ENCODE measurements around the gene PEX6. TPM values are rescaled to one million over a fixed set of nuclear protein-coding genes. Genes with fewer than 3 reads are reported as not detected.

PEX6 gene
- total and polyA plus RNA-seq, 2 donors (not counting 3 experiments of a cell fraction or from before 2014, with no cell fraction given), result 9.9 to 11.2 TPM

GRCh38 chr6:42952389-42952788 lies 26.6 kb downstream of the PEX6 start:
- dilution Hi-C loops (cut with MboI; ENCODE audit: extremely low pct_ligation_motif_present, low sequenced_read_pairs) (no loop called here), intact Hi-C loops (cut with micrococcal nuclease) (no loop called here)
- FAIRE-seq, result no peak
- no peak overlapping the region for H3K27ac ChIP-seq (ENCODE audit: insufficient read depth, low read depth, low read length)
- H2AFZ ChIP-seq (ENCODE audit: low read depth, low read length), result no peak overlapping the region
- no peaks in the 10 kb centered on the region for H3K36me3 ChIP-seq (ENCODE audit: control insufficient read depth in 2 of 2, extremely low read depth in 1 of 2, insufficient read depth in 2 of 2, low read length in 2 of 2)
- H4K20me1 ChIP-seq (replicated peaks; ENCODE audit: control insufficient read depth, extremely low read depth, insufficient read depth, low read length), result no peaks in the 10 kb centered on the region
- H3K4me2 ChIP-seq (ENCODE audit: insufficient read depth, low read length), result no peak overlapping the region
- no peaks in the 10 kb centered on the region for H3K9me3 ChIP-seq (replicated peaks; ENCODE audit: control insufficient read depth, insufficient read depth, low read length)
- no peaks in the 10 kb centered on the region for H3K4me1 ChIP-seq (ENCODE audit: control insufficient read depth, extremely low read depth, insufficient read depth, low read length)
- ChIA-PET CTCF (no interaction called here), POLR2A (interaction anchor here (0.6 kb wide), 1 partner anchor 10 kb away, joined by 3 read pairs; no protein-coding TSS in a partner anchor)
- no peak for DNase-seq (ENCODE audit: low read depth, low spot score)
- no peaks in the 10 kb centered on the region for H3K9me1 ChIP-seq (replicated peaks; ENCODE audit: control insufficient read depth, extremely low read depth, insufficient read depth, low read length)
- H3K4me3 ChIP-seq (replicated peaks in 1 of 3; ENCODE audit: insufficient read depth in 1 of 3, low read depth in 1 of 3, low read length in 3 of 3), result no peak overlapping the region
- no peaks in the 10 kb centered on the region for H3K79me2 ChIP-seq (ENCODE audit: control insufficient read depth, insufficient read depth, low read length)
- no peaks in the 10 kb centered on the region for H3K27me3 ChIP-seq (ENCODE audit: control insufficient read depth in 2 of 2, insufficient read depth in 2 of 2, low read length in 2 of 2)
- BruUV-seq (replicated peaks), result no TSS peak
- H3K9ac ChIP-seq (replicated peaks; ENCODE audit: extremely low read depth, insufficient read depth, low read length), result no peak overlapping the region
- TF ChIP-seq POLR2AphosphoS5 (IDR thresholded peaks at IDR 0.05; ENCODE audit: insufficient read depth, low read depth, low read length), result no peak
- no peak for TF ChIP-seq CTCF (IDR thresholded peaks at IDR 0.05; ENCODE audit: extremely low read depth in 1 of 2, insufficient read depth in 1 of 2, low read depth in 1 of 2, low read length in 2 of 2)
- TF ChIP-seq GATA2 (IDR thresholded peaks at IDR 0.05; ENCODE audit: insufficient read depth, insufficient read length, low read depth, low read length), result no peak
- TF ChIP-seq MYC (IDR thresholded peaks at IDR 0.05; ENCODE audit: low read depth, low read length), result no peak
- TF ChIP-seq JUN (IDR thresholded peaks at IDR 0.05; ENCODE audit: borderline replicate concordance, insufficient read depth, insufficient read length, low read depth), result no peak
- no peak for TF ChIP-seq POLR2A (IDR thresholded peaks at IDR 0.05; ENCODE audit: low read depth, low read length)
- TF ChIP-seq MAX (IDR thresholded peaks at IDR 0.05; ENCODE audit: insufficient read depth, insufficient read length), result no peak
- TF ChIP-seq FOS (IDR thresholded peaks at IDR 0.05; ENCODE audit: borderline replicate concordance, insufficient read depth, low read length), result no peak
- TF ChIP-seq EZH2 (IDR thresholded peaks at IDR 0.05; ENCODE audit: borderline replicate concordance, low read depth, low read length, severe bottlenecking), result no peak

All from endothelial cell of umbilical vein (primary cell).